Measurements from ENCODE around the gene MT1H. TPM values are rescaled to one million over a fixed set of nuclear protein-coding genes. Genes with fewer than 3 reads are reported as not detected.

MT1H gene
- total RNA-seq, 3 donors from 2014 or later = 0.71 to 7.0 (median 2.7) TPM

GRCh38 chr16:56632156-56632847 is 37.3 kb upstream of the MT1H start, which contains the start of gene MT1M:
TSS of gene MT1M (plus strand) at chr16:56632659. CDS start at chr16:56632732, 73 bp downstream.
- Mint-ChIP-seq H3K9me3 (no peaks in the 10 kb centered on the region), H3K27me3 (ENCODE audit: low read depth) (peaks cover 65% of the 10 kb centered on the region), H3K4me3 (peak within 1 kb of the TSS; percentile 60), H3K4me1 (ENCODE audit: low read depth) (peaks cover 22% of the 10 kb centered on the region), H3K36me3 (ENCODE audit: insufficient read depth) (no peaks in the 10 kb centered on the region)
- peak; percentile 54 to 70 for ATAC-seq
- DNase-seq = no peak

DNA sequence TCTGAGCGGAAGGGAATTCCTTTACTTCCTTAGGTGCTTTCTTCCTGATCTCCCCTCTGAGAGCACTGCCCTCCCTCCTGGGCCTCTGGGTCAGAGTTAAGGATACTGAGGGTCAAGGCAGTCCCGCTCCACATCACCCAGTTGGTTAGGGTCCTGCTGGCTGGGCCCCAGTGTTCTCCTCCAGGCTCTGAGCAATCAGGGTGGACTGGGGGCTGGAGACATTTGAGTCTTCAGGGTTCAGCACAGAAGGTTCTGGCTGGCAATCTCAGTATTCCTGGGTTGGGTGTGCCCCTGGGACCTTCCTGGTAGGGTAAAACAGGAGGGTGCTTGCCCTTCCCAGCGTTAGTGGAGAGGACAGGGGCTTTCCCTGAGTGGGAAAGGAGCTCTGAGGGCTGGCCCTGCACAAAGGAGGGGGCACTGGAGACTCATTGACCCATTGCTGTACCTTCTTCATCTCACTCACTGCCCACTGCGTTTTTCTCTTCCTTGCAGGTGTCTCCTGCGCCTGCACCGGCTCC is 36.7 kb upstream of the MT1H start:
- DNase-seq (no peak), ATAC-seq (no peak)
- peak overlapping the region; percentile 40 for H3K4me3 Mint-ChIP-seq
- peaks cover 25% of the 10 kb centered on the region for H3K4me1 Mint-ChIP-seq (ENCODE audit: low read depth)
- H3K36me3 Mint-ChIP-seq (ENCODE audit: insufficient read depth) = no peaks in the 10 kb centered on the region
- no peaks in the 10 kb centered on the region for H3K9me3 Mint-ChIP-seq
- H3K27me3 Mint-ChIP-seq (ENCODE audit: low read depth) = peaks cover 71% of the 10 kb centered on the region

- DNase-seq (no peak), ATAC-seq (no peak)
- peaks cover 28% of the 10 kb centered on the region for H3K4me1 Mint-ChIP-seq (ENCODE audit: low read depth)
- H3K36me3 Mint-ChIP-seq (ENCODE audit: insufficient read depth) = no peaks in the 10 kb centered on the region
- H3K9me3 Mint-ChIP-seq = no peaks in the 10 kb centered on the region
- H3K27me3 Mint-ChIP-seq (ENCODE audit: low read depth) = peaks cover 74% of the 10 kb centered on the region
- no peak overlapping the region for H3K4me3 Mint-ChIP-seq
These were observed 36.1 kb upstream of the MT1H start for GRCh38 chr16:56633535-56633934.

DNA sequence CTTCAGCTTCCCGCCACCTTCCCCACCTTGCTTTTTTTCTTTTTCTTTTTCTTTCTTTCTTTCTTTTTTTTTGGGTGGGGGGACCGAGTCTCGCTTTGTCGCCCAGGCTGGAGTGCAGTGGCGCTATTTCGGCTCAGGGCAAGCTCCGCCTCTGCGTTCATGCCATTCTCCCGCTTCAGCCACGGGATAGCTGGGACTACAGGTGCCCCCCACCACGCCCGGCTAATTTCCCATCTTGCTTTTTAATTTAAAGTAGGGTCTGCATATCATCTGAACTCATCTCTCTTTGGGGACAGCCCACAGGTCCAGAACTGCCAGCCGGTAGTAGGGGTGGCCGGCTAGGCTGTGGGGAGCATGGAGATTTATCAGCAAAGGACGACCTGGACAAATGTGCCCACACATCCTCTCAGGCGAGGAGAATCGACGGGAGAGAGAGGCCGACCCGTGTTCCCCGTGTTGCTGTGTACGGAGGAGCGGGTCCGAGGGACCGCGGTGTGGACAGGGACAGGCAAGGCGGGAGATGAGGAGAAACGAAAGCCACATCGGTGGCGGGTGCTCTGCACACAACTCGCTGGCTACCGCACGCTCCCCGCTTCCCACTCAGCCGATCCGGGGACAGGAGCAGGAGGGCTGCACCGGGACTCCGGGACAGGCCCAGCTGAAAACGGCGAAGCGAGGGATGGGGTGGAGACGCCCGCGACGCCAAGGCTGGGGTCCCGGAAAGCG is 34.7 kb upstream of the MT1H start:
- Mint-ChIP-seq H3K4me3 (peak overlapping the region; percentile 35), H3K4me1 (ENCODE audit: low read depth) (peaks cover 30% of the 10 kb centered on the region), H3K36me3 (ENCODE audit: insufficient read depth) (no peaks in the 10 kb centered on the region), H3K9me3 (no peaks in the 10 kb centered on the region), H3K27me3 (ENCODE audit: low read depth) (peaks cover 82% of the 10 kb centered on the region)
- DNase-seq = no peak
- no peak for ATAC-seq

DNA sequence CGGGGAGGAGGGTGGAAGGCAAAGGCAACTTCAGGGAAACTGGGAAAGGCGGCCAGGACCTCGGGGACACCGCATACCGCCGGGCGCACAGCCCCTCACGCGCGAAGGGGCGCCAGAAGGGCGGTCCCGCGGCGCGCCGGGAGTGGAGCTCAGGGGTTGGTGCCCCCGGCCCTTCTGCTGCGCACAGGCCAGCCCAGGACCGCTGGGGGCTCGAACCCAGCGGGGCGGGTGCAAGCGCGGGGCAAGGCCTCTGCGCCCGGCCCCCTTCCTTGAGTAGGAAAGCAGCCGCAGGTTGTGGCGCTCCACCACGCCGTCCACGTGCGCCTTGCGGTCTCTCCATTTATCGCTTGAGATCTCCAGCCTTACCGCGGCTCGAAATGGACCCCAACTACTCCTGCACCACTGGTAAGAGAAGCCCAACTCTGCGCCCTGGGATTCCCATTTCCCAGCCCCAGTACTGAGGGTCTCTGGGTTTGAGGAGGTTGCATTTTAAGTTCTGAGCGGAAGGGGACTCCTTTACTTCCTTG is 34.1 kb upstream of the MT1H start:
- H3K4me3 Mint-ChIP-seq = peak overlapping the region; percentile 11
- H3K27me3 Mint-ChIP-seq (ENCODE audit: low read depth) = peaks cover 87% of the 10 kb centered on the region
- H3K4me1 Mint-ChIP-seq (ENCODE audit: low read depth) = peaks cover 30% of the 10 kb centered on the region
- ATAC-seq (peak in 1 of 2 donors; percentile 10), DNase-seq (no peak)
- no peaks in the 10 kb centered on the region for H3K9me3 Mint-ChIP-seq
- H3K36me3 Mint-ChIP-seq (ENCODE audit: insufficient read depth) = no peaks in the 10 kb centered on the region

GRCh38 chr16:56636616-56637413 is 32.8 kb upstream of the MT1H start:
- no peak for ATAC-seq
- H3K36me3 Mint-ChIP-seq (ENCODE audit: insufficient read depth) = no peaks in the 10 kb centered on the region
- H3K9me3 Mint-ChIP-seq = no peaks in the 10 kb centered on the region
- H3K27me3 Mint-ChIP-seq (ENCODE audit: low read depth) = peaks cover 78% of the 10 kb centered on the region
- H3K4me1 Mint-ChIP-seq (ENCODE audit: low read depth) = peaks cover 27% of the 10 kb centered on the region
- no peak overlapping the region for H3K4me3 Mint-ChIP-seq
- DNase-seq = no peak

GRCh38 chr16:56637814-56638750 is 31.5 kb upstream of the MT1H start, which contains the start of gene MT1A:
TSS of gene MT1A (plus strand) at chr16:56638666. CDS start at chr16:56638739, 73 bp downstream.
- Mint-ChIP-seq H3K4me3 (peak within 1 kb of the TSS; percentile 33), H3K9me3 (no peaks in the 10 kb centered on the region), H3K36me3 (ENCODE audit: insufficient read depth) (no peaks in the 10 kb centered on the region), H3K4me1 (ENCODE audit: low read depth) (peaks cover 31% of the 10 kb centered on the region), H3K27me3 (ENCODE audit: low read depth) (peaks cover 70% of the 10 kb centered on the region)
- no peak for DNase-seq
- ATAC-seq = peak; percentile 33 to 36

- Mint-ChIP-seq H3K36me3 (ENCODE audit: insufficient read depth) (no peaks in the 10 kb centered on the region), H3K27me3 (ENCODE audit: low read depth) (peaks cover 61% of the 10 kb centered on the region), H3K4me1 (ENCODE audit: low read depth) (peaks cover 40% of the 10 kb centered on the region), H3K4me3 (no peak overlapping the region), H3K9me3 (no peaks in the 10 kb centered on the region)
- DNase-seq = no peak
- no peak for ATAC-seq
These were observed 30.6 kb upstream of the MT1H start for GRCh38 chr16:56639045-56639444.

- no peak overlapping the region for H3K4me3 Mint-ChIP-seq
- peaks cover 50% of the 10 kb centered on the region for H3K27me3 Mint-ChIP-seq (ENCODE audit: low read depth)
These were observed 29.5 kb upstream of the MT1H start for GRCh38 chr16:56640076-56640475.

GRCh38 chr16:56641166-56641565 is 28.4 kb upstream of the MT1H start:
- ATAC-seq (no peak), DNase-seq (no peak)
- H3K4me3 Mint-ChIP-seq = no peak overlapping the region
- no peaks in the 10 kb centered on the region for H3K9me3 Mint-ChIP-seq
- no peaks in the 10 kb centered on the region for H3K36me3 Mint-ChIP-seq (ENCODE audit: insufficient read depth)
- H3K27me3 Mint-ChIP-seq (ENCODE audit: low read depth) = peaks cover 43% of the 10 kb centered on the region
- peaks cover 29% of the 10 kb centered on the region for H3K4me1 Mint-ChIP-seq (ENCODE audit: low read depth)

More at GRCh38 chr16:56640076-56640475, 29.5 kb upstream of the MT1H start:
- peaks cover 36% of the 10 kb centered on the region for H3K4me1 Mint-ChIP-seq (ENCODE audit: low read depth)
- ATAC-seq (no peak), DNase-seq (no peak)
- no peaks in the 10 kb centered on the region for H3K9me3 Mint-ChIP-seq
- no peaks in the 10 kb centered on the region for H3K36me3 Mint-ChIP-seq (ENCODE audit: insufficient read depth)

DNA sequence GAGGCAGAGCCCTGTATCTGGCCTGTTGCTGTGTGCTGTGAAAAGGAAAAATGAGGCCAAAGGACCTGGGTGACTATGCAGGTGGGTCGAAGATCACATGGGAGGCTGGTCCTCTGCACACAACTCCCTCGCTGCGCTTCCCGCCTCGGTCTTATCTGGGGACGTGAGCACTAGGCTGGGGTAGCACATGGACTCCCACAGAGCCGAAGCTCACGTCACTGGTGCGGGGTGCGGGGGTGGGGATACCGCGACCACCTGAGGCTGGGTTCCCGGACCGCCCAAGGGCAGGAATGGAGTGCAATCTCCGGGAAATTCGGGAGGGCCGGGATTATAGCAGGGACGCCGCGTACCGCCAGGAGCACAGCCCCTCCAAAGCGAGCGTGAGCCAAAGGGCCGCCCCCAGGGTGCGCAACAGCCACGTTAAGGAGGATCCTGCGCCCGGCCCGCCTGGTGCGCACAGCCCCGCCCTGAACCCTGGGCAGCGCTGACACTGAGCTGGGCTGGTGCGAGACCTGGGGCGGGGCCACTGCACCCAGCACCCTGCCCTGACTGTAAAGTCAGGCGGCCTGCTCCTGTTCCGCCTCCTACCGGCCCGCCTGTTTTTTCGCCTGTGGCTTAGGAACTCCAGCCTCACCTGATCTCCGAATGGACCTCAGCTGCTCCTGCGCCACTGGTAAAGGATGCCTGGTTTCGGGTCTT is 26.4 kb upstream of the MT1H start:
- no peaks in the 10 kb centered on the region for H3K9me3 Mint-ChIP-seq
- H3K27me3 Mint-ChIP-seq (ENCODE audit: low read depth) = peaks cover 26% of the 10 kb centered on the region
- peak overlapping the region; percentile 62 for H3K4me3 Mint-ChIP-seq
- DNase-seq = peak; percentile 68
- H3K36me3 Mint-ChIP-seq (ENCODE audit: insufficient read depth) = no peaks in the 10 kb centered on the region
- ATAC-seq = peak; percentile 100
- peaks cover 23% of the 10 kb centered on the region for H3K4me1 Mint-ChIP-seq (ENCODE audit: low read depth)

DNA sequence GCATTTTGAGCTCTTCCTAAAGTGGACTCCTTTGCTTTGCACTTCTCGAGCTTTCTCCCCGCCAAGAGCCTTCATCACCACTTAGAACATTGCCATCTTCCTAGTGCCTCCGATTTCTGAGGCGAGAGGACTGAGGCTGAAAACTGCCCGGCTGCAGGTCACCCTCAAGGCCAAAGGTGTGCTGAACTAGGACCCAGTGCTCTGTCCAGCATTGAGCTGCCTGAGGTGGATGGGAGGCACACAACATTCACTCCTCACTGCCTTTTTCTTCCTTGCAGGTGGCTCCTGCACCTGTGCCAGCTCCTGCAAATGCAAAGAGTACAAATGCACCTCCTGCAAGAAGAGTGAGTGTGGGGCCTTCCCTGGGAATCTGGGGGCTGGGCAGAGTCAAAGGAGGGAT is 25.8 kb upstream of the MT1H start:
- Mint-ChIP-seq H3K4me1 (ENCODE audit: low read depth) (peaks cover 21% of the 10 kb centered on the region), H3K36me3 (ENCODE audit: insufficient read depth) (no peaks in the 10 kb centered on the region), H3K4me3 (peak overlapping the region; percentile 62), H3K27me3 (ENCODE audit: low read depth) (peaks cover 26% of the 10 kb centered on the region), H3K9me3 (no peaks in the 10 kb centered on the region)
- no peak for ATAC-seq
- no peak for DNase-seq

GRCh38 chr16:56645311-56645710 is 24.3 kb upstream of the MT1H start:
- no peaks in the 10 kb centered on the region for H3K36me3 Mint-ChIP-seq (ENCODE audit: insufficient read depth)
- DNase-seq (no peak), ATAC-seq (no peak)
- H3K4me1 Mint-ChIP-seq (ENCODE audit: low read depth) = peaks cover 21% of the 10 kb centered on the region
- H3K4me3 Mint-ChIP-seq = no peak overlapping the region
- H3K9me3 Mint-ChIP-seq = no peaks in the 10 kb centered on the region
- peaks cover 18% of the 10 kb centered on the region for H3K27me3 Mint-ChIP-seq (ENCODE audit: low read depth)

All from activated T-cell treated with anti-CD3 and anti-CD28 coated beads, Interleukin-2, amount 50 U/mL, for 4 hours (primary cell).